VCaP (cell line): Measurements from ENCODE around the gene CYP2C19.
"Not testable (repeated sequence)": the region's sequence is repeated elsewhere in the genome, so short reads cannot be mapped to it uniquely, and the experiment has no call there.

Experiments
- H3K27ac ChIP-seq: fragments of 450-650 bp; 2 replicates; pipeline ENCODE4 v1.5.1; 2017
- CTCF ChIP-seq: fragments of 450-650 bp; conservative IDR thresholded peaks from 2 replicates; pipeline ENCODE4 v1.5.1; 2017; ENCODE audit warnings: mild to moderate bottlenecking, moderate library complexity

CYP2C19 gene

DNA sequence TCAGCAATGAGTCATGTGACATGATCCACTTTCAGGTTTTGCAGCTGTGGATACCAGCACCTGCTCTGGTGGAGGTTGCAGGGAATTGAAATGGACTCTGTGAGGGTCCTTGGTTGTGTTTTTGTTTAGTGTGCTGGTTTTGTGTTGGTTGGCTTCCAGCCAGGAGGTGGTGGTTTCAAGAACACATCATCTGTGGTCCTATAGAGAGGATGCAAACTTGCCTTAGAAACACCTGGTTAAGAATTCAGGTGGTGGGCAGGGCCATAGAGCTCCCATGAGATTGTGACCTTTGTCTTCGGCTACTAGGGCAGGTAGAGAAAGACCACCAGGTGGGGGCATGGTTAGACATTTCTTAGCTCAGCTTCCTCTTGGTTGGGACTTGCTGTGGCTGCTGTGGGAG, 116.7 kb downstream of the CYP2C19 start:
- H3K27ac ChIP-seq: no peak overlapping the region
- TF ChIP-seq CTCF: no peak

DNA sequence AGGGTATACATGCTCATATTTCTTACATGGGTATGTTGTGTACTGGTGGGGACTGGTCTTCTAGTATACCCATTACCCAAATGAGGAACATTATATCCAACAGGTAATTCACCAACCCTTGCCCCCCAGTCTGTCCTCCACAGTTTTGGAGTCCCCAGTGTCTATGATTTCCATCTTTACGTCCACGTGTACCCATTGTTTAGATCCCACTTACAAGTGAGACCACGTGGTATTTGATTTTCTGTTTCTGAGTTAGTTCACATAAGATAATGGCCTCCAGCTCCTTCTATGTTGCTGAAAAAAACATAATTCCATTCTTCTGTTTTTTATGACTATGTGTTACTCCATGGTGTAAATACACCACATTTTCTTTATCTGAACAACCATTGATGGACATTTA, 126.6 kb downstream of the CYP2C19 start:
- TF ChIP-seq CTCF: no peak
- no peak overlapping the region for H3K27ac ChIP-seq

DNA sequence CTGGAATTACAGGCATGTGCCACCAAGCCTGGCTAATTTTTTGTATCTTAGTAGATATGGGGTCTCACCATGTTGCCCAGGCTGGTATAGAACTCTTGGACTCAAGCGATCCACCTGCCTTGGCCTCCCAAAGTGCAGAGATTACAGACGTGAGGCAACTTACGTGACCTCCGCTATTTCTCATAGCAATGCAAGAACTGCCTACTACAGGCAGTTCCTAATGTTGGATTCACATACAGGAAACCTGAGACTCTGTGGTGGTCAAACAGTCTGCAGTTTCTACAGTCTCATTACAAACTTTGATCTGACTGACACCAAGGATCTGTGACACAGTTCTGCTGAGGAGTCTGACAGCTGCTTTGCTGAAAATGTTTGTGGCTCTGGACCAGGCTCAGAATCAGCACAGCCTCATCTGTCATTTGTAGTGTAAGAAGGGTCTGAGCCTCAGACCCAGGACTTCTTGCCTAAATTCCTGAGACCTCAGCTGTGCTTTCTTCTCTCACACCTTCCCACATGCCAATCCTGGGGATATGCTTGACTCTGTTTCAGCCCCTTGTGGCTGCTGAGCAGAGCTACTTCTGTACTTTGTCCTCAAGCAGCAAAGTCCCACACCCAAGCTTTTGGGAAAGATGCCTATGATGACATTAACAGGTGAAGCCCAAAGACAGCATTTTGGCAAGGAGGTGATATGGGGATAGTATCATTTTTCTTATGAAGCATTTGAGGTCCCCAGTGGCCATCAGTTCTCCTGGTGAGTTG, 128.0 kb downstream of the CYP2C19 start:
- H3K27ac ChIP-seq: no peak overlapping the region
- no peak for TF ChIP-seq CTCF

- not testable (repeated sequence) for H3K27ac ChIP-seq
Observed at GRCh38 chr10:94898414-94898813, 135.9 kb downstream of the CYP2C19 start.

DNA sequence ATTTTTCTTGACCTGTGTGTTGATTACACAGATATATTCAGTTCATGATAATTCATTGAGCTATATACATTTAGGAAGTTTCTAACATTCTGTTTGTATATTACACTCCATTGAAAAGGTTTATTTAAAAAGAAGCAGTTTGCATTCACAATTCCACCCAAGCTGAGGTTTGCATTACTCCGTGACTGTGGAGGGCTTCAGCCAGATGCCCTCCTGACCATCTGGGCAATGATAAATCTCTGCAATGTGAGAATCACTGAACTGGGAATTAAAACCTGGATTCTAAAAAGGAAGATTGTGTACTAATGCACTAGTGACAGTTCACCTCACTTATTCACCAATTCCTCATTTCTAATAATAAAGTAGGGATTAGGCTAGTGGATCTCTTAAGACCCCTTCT, 139.6 kb downstream of the CYP2C19 start:
- TF ChIP-seq CTCF: no peak

DNA sequence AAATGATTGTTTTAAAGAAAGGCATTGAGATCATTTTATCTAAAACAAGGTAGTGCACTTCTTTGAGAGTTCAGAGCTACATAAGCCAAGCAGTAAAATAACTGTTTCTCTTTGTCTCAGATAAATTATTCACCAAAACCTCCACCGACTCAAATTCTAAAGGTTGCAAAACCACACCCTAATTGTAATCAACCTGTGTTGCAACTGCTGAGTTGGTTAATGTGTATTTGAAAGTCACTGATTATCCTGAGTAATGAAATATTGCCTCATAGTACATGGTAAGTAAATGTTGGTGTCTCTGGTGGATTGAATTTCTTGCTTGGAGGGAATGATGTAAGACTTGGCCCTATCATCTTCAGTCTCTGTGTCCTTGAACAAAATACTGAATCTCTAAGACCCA, 140.1 kb downstream of the CYP2C19 start:
- no peak for TF ChIP-seq CTCF
- H3K27ac ChIP-seq: no peak overlapping the region

More for the DNA sequence above, 139.6 kb downstream of the CYP2C19 start:
- no peak overlapping the region for H3K27ac ChIP-seq
